ENCODE measurements around the gene IFT122. TPM values are rescaled to one million over a fixed set of nuclear protein-coding genes. Genes with fewer than 3 reads are reported as not detected.
"Not testable (repeated sequence)": the region's sequence is repeated elsewhere in the genome, so short reads cannot be mapped to it uniquely, and the experiment has no call there.

IFT122 gene
- total RNA-seq, 1 donor from 2014 or later, result 37.9 TPM

GRCh38 chr3:129492691-129493090 lies 52.7 kb downstream of the IFT122 start:
- no peak for DNase-seq (ENCODE audit: low read depth in 2 of 2)

GRCh38 chr3:129493206-129493605 lies 53.2 kb downstream of the IFT122 start:
- no peak for DNase-seq (ENCODE audit: low read depth in 2 of 2)

- peak in 1 of 2 donors; percentile 33 for DNase-seq (ENCODE audit: low read depth in 2 of 2)
Measured at GRCh38 chr3:129494499-129494898, 54.5 kb downstream of the IFT122 start.

- DNase-seq (ENCODE audit: low read depth in 2 of 2), result peak; percentile 85 to 87
Measured at GRCh38 chr3:129495006-129495639, 55.1 kb downstream of the IFT122 start.

- not testable (repeated sequence) for DNase-seq (ENCODE audit: low read depth in 2 of 2)
Measured at GRCh38 chr3:129497876-129498275, 57.9 kb downstream of the IFT122 start.

- DNase-seq (ENCODE audit: low read depth in 2 of 2), result not testable (repeated sequence)
Measured at GRCh38 chr3:129498603-129499488, 58.8 kb downstream of the IFT122 start.

GRCh38 chr3:129499604-129500333 lies 59.7 kb downstream of the IFT122 start:
- peak; percentile 13 to 83 for DNase-seq (ENCODE audit: low read depth in 2 of 2)

GRCh38 chr3:129500334-129500658 lies 60.3 kb downstream of the IFT122 start:
- DNase-seq (ENCODE audit: low read depth in 2 of 2), result no peak

- no peak for DNase-seq (ENCODE audit: low read depth in 2 of 2)
Measured at GRCh38 chr3:129501630-129502029, 61.6 kb downstream of the IFT122 start.

GRCh38 chr3:129502641-129503408 lies 62.8 kb downstream of the IFT122 start:
- no peak for DNase-seq (ENCODE audit: low read depth in 2 of 2)

GRCh38 chr3:129503471-129504291 lies 63.7 kb downstream of the IFT122 start:
- DNase-seq (ENCODE audit: low read depth in 2 of 2), result peak in 1 of 2 donors; percentile 23

GRCh38 chr3:129504471-129505100 lies 64.6 kb downstream of the IFT122 start:
- no peak for DNase-seq (ENCODE audit: low read depth in 2 of 2)

GRCh38 chr3:129505341-129505740 lies 65.3 kb downstream of the IFT122 start:
- DNase-seq (ENCODE audit: low read depth in 2 of 2), result no peak

- peak in 1 of 2 donors; percentile 86 for DNase-seq (ENCODE audit: low read depth in 2 of 2)
Measured at GRCh38 chr3:129506231-129506742, 66.3 kb downstream of the IFT122 start.

- peak; percentile 24 to 94 for DNase-seq (ENCODE audit: low read depth in 2 of 2)
Measured at GRCh38 chr3:129507181-129507831, 67.3 kb downstream of the IFT122 start.

GRCh38 chr3:129512595-129512994 lies 72.6 kb downstream of the IFT122 start:
- no peak for DNase-seq (ENCODE audit: low read depth in 2 of 2)

GRCh38 chr3:129513705-129514104 lies 73.7 kb downstream of the IFT122 start:
- DNase-seq (ENCODE audit: low read depth in 2 of 2), result no peak

GRCh38 chr3:129514110-129514509 lies 74.1 kb downstream of the IFT122 start:
- DNase-seq (ENCODE audit: low read depth in 2 of 2), result no peak

- DNase-seq (ENCODE audit: low read depth in 2 of 2), result no peak
Measured at GRCh38 chr3:129514563-129514962, 74.5 kb downstream of the IFT122 start.
